GM19452 (cell line): ENCODE measurements around the gene CCL21.

Source experiments
- ATAC-seq: cut with Tn5 transposase; IDR thresholded peaks from one replicate; pipeline ENCODE4 v1.9.1; 2021; ENCODE audit not compliant: unreplicated experiment

Gene CCL21

GRCh38 chr9:34709196-34709978, 549 bp downstream of the CCL21 start:
- no peak for ATAC-seq

- no peak for ATAC-seq
Measured at GRCh38 chr9:34707130-34707529, 2.8 kb downstream of the CCL21 start.

DNA sequence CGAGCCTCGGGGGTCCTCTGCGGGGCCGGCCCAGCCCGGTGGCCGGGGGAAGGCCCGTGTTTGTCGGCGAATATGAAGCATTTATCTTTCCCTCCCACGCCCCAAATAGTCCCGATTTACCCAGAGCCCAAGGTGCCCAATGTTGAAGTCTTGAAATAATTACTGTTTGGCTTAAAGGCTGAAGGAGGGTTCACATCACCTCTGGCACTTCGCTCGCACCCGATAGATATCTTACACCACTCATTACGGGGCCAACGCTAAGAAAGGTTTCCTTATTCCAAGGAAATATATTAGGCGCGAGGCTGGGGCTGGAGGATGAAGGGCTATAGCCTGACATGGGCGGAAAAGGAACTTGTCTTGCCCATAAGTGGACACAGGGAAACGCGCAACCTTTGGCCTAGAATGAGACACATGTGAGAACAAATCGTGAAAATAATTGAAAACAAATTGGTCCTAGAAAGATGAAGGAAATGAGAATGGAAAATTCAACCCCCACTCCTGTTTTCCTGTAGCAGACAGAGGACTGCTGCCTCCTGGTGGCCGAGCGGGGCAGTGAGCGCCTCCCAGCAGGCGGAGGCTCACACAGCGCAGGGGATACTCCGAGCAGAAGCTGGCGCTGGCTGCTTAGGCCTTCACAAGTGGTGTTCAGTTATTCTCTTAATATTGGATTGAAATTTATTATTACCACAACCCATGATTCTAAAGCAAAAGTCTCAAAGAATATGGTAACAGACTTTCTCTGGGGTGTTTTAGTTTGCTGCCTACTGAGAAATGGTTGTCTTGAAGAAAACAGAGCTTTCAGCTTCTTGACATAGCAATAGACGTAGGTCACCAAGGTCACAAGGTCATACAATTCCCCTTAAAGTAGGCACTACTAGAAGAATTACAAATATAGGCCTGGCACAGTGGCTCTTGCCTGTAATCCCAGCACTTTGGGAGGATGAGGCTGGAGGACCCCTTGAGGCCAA, 7.9 kb downstream of the CCL21 start:
- ATAC-seq: peak; percentile 68

DNA sequence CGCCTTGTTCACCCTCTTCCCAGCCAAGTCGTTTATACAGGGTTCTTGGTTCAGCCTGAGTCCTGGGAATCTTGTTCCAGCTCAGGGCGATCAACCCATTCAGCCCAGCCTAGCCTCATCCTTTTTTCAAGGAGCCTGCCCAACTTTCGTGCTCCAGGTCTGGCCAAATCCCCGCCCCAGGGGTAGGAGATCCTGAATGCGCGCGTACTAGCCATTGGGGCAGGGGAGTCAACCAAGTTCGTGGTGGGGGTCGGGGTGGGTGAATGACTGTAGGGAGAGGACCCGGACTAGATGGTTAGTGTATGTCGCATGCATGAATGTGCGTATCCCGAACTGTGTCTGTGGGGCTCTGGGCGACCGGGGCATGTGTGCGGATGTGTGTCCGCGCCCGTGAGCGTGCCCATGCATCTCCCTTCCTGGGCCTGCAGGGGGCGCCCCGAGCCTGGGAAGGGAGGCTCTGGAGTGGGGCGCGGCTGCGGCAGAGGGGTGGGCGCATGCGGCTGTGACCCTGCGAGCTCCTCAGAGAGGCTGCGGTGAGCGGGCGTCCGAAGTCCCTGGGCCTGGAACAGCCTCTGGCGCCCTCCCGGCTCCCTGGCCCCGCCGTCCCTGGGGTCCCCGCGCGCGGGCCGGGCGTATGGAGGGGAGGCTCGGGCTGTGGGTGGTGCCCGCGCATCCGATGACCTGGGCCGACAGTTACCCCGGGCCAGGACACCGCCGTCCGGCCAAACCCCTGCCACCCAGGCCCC, 8.7 kb downstream of the CCL21 start:
- ATAC-seq: peak; percentile 43

DNA sequence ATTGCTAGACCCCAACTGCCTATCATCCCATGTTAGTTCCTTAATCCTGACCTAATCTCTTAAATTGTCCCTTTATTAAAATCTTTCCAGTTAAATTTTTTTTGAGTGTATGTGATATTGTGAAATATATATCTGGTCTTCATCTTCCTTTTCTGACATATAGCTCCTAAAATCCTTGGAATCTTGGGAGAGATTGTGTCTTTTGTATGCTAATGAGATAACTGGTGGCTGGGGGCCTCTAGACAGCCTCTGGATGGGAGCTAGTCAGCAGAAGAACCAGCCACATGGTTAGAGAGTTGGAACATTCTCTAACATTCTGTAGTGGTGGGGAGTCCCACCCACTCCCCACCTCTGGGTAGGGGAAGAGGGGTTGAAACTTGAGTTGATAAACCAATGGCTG, 15.1 kb downstream of the CCL21 start:
- no peak for ATAC-seq

DNA sequence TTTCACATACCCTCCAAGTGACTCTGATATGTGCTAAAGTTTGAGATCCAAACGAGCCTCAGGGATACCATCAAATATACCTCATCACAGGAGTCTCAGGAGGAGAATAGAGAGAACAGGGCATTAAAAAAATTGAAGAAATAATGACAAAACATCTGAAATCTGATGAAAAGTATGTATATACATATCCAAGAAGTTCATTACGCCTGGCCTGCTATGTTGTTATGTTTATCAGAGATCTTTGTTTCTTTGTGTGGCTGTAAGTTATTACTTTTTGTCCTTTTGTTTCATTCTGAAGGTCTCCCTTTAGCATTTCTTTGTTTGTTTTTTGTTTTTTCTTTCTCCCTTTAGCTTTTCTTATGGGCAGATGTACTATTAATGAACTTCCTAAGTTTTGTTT, 16.4 kb downstream of the CCL21 start:
- no peak for ATAC-seq

DNA sequence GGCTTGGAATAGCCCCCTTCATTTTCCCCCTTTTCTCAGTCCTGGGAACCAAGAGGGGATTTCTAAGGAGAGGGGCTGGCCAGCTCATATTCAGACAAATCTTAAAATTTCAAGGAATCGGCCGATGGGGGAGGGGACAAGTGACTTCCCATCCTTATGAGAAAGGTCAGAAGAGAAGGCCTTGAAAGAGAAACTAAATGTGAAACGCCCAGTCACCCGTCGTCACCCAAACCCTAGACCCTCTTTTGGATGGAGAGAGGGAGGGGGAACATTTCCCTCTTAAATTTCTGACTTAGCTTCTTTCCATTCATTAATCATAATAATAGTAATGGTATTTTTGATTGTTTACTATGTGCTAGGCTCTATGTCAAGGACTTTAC, 18.0 kb downstream of the CCL21 start:
- no peak for ATAC-seq

- no peak for ATAC-seq
Measured at GRCh38 chr9:34690983-34691935, 18.7 kb downstream of the CCL21 start, which contains the start of gene CCL19. Gene CCL19, minus strand, starts transcription at chr9:34691276. Its CDS starts 137 bp downstream, at chr9:34691139.

GRCh38 chr9:34689512-34689911, 20.4 kb downstream of the CCL21 start:
- ATAC-seq: no peak

- ATAC-seq: no peak
Measured at GRCh38 chr9:34689116-34689470, 20.8 kb downstream of the CCL21 start.

- ATAC-seq: no peak
Measured at GRCh38 chr9:34688329-34689115, 21.4 kb downstream of the CCL21 start.

- ATAC-seq: no peak
Measured at GRCh38 chr9:34687276-34688030, 22.5 kb downstream of the CCL21 start.

- no peak for ATAC-seq
Measured at GRCh38 chr9:34686732-34687131, 23.2 kb downstream of the CCL21 start.

- ATAC-seq: no peak
Measured at GRCh38 chr9:34686231-34686630, 23.7 kb downstream of the CCL21 start.

GRCh38 chr9:34685591-34685990, 24.3 kb downstream of the CCL21 start:
- no peak for ATAC-seq

GRCh38 chr9:34684816-34685215, 25.1 kb downstream of the CCL21 start:
- ATAC-seq: no peak

- no peak for ATAC-seq
Measured at GRCh38 chr9:34684145-34684544, 25.8 kb downstream of the CCL21 start.

DNA sequence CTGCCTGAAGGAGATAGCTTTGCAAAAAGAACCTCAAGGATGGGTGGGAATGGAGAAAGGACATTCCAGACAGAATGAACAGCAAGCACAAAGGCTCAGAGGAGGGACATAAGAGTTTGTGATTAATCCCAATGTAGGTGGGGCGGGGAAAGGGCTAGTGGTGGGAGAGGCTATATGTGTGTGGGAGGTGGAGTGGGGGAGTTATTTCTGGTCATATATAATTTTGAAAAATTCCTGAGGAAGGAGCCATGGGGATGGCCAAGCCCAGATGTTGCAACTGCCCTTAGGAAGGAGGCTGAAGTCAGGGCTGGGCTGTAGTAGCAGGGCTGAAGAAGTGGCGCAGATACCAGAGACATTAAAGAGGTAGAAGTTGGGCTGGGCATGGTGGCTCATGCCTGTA, 34.1 kb downstream of the CCL21 start:
- no peak for ATAC-seq
